SU-DHL-6 (cell line): ENCODE results near the gene SUGCT.

Experiments
- EZH2phosphoT487 ChIP-seq: fragments of 200-600 bp; sonication (generic), shearing (Covaris generic); conservative IDR thresholded peaks from 2 replicates; pipeline ENCODE4 v1.6.1; 2018; ENCODE audit warnings: mild to moderate bottlenecking, antibody characterized with exemption, low read length, moderate library complexity, mixed read lengths
- TF ChIP-seq, protein P1 (sequence below): fragments of 200-600 bp; sonication (generic); IDR thresholded peaks from one replicate; pipeline ENCODE4 v1.5.1; 2017; ENCODE audit warnings: antibody characterized with exemption, mild to moderate bottlenecking, low read length, moderate library complexity; ENCODE audit not compliant: insufficient read depth, poor library complexity, severe bottlenecking

DNA sequence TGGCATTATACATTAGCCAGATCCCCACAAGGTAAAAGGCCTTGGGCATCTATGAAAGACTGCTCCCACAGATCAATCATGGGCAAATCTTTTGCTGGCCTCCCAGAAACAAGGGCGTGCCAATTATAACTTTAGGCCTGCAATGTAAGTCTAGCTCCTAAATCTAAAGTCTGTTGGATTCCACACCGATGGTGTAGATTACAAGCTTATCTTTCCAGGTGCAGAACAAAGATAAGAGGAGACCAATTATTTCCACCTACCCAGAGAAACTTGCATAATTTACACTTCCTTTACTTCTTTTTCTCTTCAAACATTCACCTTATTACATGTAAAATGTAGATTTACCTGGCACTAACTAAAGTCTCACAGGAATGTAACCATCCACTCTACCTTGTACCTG lies 713.1 kb downstream of the SUGCT start:
- TF ChIP-seq, protein P1, sequence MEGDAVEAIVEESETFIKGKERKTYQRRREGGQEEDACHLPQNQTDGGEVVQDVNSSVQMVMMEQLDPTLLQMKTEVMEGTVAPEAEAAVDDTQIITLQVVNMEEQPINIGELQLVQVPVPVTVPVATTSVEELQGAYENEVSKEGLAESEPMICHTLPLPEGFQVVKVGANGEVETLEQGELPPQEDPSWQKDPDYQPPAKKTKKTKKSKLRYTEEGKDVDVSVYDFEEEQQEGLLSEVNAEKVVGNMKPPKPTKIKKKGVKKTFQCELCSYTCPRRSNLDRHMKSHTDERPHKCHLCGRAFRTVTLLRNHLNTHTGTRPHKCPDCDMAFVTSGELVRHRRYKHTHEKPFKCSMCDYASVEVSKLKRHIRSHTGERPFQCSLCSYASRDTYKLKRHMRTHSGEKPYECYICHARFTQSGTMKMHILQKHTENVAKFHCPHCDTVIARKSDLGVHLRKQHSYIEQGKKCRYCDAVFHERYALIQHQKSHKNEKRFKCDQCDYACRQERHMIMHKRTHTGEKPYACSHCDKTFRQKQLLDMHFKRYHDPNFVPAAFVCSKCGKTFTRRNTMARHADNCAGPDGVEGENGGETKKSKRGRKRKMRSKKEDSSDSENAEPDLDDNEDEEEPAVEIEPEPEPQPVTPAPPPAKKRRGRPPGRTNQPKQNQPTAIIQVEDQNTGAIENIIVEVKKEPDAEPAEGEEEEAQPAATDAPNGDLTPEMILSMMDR: no peak
- no peak for TF ChIP-seq EZH2phosphoT487
